ENCODE results near the gene CELF4.

DNA sequence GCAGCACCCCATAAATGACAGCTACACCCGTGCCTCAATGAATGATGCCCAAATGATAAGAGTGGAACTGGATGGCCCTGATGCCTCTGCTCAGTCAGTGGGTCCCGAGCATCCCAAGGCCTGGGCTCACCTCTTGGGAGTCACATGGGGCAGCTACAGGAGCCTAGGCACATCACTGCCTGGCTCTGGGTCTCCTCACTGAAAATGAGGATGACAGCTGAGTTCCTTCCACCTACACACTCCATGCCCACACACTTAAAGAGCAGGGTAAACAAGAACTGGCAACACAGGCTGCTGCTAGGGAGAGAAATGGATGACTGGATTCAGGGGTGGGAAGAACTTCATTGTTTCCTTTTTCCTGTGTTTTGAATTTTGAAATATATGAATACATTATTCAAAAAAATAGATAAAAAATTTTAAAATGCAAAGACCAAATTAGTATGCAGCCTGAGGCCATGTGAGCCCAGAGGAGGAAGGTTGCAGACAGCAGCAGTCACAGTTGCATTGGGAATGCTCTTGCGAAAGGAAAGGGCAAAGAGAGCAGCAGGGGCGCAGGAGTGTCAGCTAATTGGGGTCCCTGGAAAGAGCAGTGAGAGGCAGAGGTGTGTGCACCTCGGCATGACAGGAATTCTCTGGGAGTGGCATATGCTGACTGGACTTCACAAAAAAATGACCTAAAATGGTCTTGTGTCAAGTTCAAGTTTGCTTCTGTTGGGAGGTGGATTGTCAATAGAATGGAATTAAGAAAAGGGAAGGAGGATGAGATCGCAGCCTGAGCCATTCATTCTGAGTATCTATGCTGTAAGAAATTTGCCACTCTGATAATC lies 327.1 kb downstream of the CELF4 start:
- TF ChIP-seq, protein P1, sequence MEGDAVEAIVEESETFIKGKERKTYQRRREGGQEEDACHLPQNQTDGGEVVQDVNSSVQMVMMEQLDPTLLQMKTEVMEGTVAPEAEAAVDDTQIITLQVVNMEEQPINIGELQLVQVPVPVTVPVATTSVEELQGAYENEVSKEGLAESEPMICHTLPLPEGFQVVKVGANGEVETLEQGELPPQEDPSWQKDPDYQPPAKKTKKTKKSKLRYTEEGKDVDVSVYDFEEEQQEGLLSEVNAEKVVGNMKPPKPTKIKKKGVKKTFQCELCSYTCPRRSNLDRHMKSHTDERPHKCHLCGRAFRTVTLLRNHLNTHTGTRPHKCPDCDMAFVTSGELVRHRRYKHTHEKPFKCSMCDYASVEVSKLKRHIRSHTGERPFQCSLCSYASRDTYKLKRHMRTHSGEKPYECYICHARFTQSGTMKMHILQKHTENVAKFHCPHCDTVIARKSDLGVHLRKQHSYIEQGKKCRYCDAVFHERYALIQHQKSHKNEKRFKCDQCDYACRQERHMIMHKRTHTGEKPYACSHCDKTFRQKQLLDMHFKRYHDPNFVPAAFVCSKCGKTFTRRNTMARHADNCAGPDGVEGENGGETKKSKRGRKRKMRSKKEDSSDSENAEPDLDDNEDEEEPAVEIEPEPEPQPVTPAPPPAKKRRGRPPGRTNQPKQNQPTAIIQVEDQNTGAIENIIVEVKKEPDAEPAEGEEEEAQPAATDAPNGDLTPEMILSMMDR (IDR thresholded peaks at IDR 0.05; ENCODE audit: low read depth, low read length, poor library complexity, severe bottlenecking), result no peak
- no peak for TF ChIP-seq EZH2phosphoT487 (IDR thresholded peaks at IDR 0.05; ENCODE audit: borderline replicate concordance, low read length)
